Measurements from ENCODE around the gene GMEB1.
"Not testable (repeated sequence)": the region's sequence is repeated elsewhere in the genome, so short reads cannot be mapped to it uniquely, and the experiment has no call there.

GMEB1 gene

GRCh38 chr1:28672971-28673370 is 4.4 kb downstream of the GMEB1 start:
- DNase-seq (ENCODE audit: low read depth, low spot score): not testable (repeated sequence)

- no peak for DNase-seq (ENCODE audit: low read depth, low spot score)
Observed at GRCh38 chr1:28675924-28676257, 7.3 kb downstream of the GMEB1 start.

- DNase-seq (ENCODE audit: low read depth, low spot score): no peak
Observed at GRCh38 chr1:28680151-28680550, 11.6 kb downstream of the GMEB1 start.

- no peak for DNase-seq (ENCODE audit: low read depth, low spot score)
Observed at GRCh38 chr1:28682840-28683239, 14.3 kb downstream of the GMEB1 start.

GRCh38 chr1:28684937-28685336 is 16.4 kb downstream of the GMEB1 start:
- DNase-seq (ENCODE audit: low read depth, low spot score): no peak

GRCh38 chr1:28691627-28692026 is 23.0 kb downstream of the GMEB1 start:
- DNase-seq (ENCODE audit: low read depth, low spot score): not testable (repeated sequence)

- no peak for DNase-seq (ENCODE audit: low read depth, low spot score)
Observed at GRCh38 chr1:28703629-28704028, 35.0 kb downstream of the GMEB1 start.

- DNase-seq (ENCODE audit: low read depth, low spot score): no peak
Observed at GRCh38 chr1:28716336-28716735, 47.8 kb downstream of the GMEB1 start.

- DNase-seq (ENCODE audit: low read depth, low spot score): no peak
Observed at GRCh38 chr1:28718166-28718565, 49.6 kb downstream of the GMEB1 start.

- DNase-seq (ENCODE audit: low read depth, low spot score): no peak
Observed at GRCh38 chr1:28718586-28719331, 50.2 kb downstream of the GMEB1 start.

- DNase-seq (ENCODE audit: low read depth, low spot score): no peak
Observed at GRCh38 chr1:28719332-28719619, 50.7 kb downstream of the GMEB1 start.

GRCh38 chr1:28720376-28720775 is 51.8 kb downstream of the GMEB1 start:
- DNase-seq (ENCODE audit: low read depth, low spot score): peak; percentile 76

GRCh38 chr1:28721927-28722326 is 53.3 kb downstream of the GMEB1 start:
- not testable (repeated sequence) for DNase-seq (ENCODE audit: low read depth, low spot score)

- not testable (repeated sequence) for DNase-seq (ENCODE audit: low read depth, low spot score)
Observed at GRCh38 chr1:28725365-28725764, 56.8 kb downstream of the GMEB1 start.

- no peak for DNase-seq (ENCODE audit: low read depth, low spot score)
Observed at GRCh38 chr1:28735961-28736449, 67.4 kb downstream of the GMEB1 start.

- DNase-seq (ENCODE audit: low read depth, low spot score): peak; percentile 99
Observed at GRCh38 chr1:28736450-28737306, 68.1 kb downstream of the GMEB1 start, which contains the start of gene YTHDF2. YTHDF2 (plus strand) TSS chr1:28736940; CDS start chr1:28737121, 181 bp downstream.

- peak; percentile 80 for DNase-seq (ENCODE audit: low read depth, low spot score)
Observed at GRCh38 chr1:28737307-28738132, 68.9 kb downstream of the GMEB1 start.

GRCh38 chr1:28740118-28740517 is 71.5 kb downstream of the GMEB1 start:
- DNase-seq (ENCODE audit: low read depth, low spot score): no peak

GRCh38 chr1:28744184-28744583 is 75.6 kb downstream of the GMEB1 start:
- DNase-seq (ENCODE audit: low read depth, low spot score): no peak

- DNase-seq (ENCODE audit: low read depth, low spot score): no peak
Observed at GRCh38 chr1:28745653-28746173, 77.1 kb downstream of the GMEB1 start.

- DNase-seq (ENCODE audit: low read depth, low spot score): no peak
Observed at GRCh38 chr1:28750330-28750729, 81.7 kb downstream of the GMEB1 start.
